Suppressor macrophage treated with lipopolysaccharide for 1 hour (primary cell): ENCODE measurements around the gene MS4A12.
A peak's percentile ranks its signal among the peaks of the same experiment; 100 is the strongest.
"Not testable (repeated sequence)": the region's sequence is repeated elsewhere in the genome, so short reads cannot be mapped to it uniquely, and the experiment has no call there.

Experiments
- DNase-seq, 3 donors: peaks; one replicate each; pipeline ENCODE4 v3.0.0-alpha.2; 2020 to 2022

MS4A12 gene, protein sequence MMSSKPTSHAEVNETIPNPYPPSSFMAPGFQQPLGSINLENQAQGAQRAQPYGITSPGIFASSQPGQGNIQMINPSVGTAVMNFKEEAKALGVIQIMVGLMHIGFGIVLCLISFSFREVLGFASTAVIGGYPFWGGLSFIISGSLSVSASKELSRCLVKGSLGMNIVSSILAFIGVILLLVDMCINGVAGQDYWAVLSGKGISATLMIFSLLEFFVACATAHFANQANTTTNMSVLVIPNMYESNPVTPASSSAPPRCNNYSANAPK

DNA sequence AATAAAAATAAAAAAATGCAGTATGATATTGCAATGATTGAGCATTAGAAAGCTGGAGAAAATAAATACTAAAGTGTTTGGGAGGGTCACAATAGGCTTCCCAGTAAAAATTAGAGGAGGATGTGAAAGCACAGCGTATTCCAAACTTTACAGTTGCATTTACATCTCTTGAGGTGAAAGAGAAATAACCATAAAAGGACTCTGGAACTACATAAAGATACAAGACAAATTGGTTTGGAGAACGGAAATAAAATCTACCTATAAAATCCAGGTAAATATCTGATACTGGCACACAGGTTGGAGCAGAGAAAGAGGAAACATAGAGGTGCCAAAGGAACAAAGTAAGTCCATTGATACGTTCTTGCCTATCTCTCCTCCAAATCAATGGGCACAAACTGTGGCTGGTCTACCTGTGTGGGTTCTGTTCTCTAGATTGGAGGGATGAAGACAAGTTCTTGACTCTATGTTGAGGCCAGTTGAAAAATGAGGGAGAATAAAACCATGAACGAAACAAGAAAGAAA lies at the start of gene MS4A12:
Gene MS4A12 (plus strand): TSS at position 291 of the 522 bp plus-strand sequence. CDS start 4,541 bp downstream, outside the sequence.
- DNase-seq = no peak

DNA sequence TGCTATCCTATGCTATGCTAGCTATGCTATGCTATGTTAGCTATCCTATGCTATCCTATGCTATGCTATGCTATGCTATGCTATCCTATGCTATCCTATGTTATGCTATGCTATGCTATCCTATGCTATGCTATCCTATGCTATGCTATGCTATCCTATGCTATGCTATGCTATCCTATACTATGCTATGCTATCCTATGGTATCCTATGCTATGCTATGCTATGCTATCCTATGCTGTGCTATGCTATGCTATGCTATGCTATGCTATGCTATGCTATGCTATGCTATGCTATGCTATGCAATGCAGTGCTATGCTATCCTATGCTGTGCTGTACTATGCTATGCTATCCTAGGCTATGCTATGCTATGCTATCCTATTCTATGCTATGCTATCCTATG lies 45.5 kb upstream of the MS4A12 start:
- no peak for DNase-seq

DNA sequence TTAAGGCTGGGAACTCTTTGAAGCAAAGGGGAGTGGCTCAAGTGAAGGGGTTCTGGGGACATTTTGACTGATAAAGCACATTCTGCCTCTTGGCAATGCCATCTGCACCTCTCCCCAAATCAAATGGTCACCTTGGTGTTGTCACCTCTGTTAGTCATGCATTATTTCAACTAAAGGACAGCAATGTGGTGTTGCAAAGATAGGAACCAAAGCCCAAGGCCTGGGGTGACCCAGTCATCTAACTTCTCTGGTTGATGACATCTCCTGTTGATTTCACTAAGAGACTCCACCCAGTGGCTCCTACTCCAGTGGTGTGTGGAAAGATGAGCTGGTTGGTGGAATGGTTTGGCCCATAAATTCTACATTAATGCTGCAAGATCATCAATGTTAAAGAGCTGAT lies 44.7 kb upstream of the MS4A12 start:
- peak; percentile 14 to 40 (median 26) for DNase-seq

DNA sequence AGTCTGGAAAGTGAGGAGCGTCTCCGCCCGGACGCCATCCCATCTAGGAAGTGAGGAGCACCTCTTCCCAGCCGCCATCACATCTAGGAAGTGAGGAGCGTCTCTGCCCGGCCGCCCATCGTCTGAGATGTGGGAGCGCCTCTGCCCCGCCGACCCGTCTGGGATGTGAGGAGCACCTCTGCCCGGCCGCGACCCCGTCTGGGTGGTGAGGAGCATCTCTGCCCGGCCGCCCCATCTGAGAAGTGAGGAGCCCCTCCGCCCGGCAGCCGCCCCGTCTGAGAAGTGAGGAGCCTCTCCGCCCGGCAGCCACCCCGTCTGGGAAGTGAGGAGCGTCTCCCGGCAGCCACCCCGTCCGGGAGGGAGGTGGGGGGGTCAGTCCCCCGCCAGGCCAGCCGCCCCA lies 41.4 kb upstream of the MS4A12 start:
- DNase-seq = not testable (repeated sequence)

DNA sequence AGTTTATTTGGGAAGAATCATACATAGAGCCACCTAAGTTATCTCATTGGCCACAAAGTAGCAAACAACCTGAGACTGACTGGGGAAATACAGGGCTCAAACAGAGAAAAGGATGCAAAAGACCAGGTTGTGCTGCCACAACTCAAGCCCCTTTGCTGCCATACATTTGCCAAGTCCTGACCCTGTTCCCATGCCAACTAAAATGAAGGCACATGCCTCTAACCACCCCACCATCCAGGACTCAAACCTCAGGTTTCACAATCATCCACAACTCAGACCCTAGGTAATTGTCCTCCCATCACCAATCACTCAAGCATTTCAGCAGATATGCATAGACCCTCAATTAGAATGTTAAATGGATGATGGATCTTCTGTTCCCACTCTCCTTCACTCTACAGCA lies 38.4 kb upstream of the MS4A12 start:
- no peak for DNase-seq

DNA sequence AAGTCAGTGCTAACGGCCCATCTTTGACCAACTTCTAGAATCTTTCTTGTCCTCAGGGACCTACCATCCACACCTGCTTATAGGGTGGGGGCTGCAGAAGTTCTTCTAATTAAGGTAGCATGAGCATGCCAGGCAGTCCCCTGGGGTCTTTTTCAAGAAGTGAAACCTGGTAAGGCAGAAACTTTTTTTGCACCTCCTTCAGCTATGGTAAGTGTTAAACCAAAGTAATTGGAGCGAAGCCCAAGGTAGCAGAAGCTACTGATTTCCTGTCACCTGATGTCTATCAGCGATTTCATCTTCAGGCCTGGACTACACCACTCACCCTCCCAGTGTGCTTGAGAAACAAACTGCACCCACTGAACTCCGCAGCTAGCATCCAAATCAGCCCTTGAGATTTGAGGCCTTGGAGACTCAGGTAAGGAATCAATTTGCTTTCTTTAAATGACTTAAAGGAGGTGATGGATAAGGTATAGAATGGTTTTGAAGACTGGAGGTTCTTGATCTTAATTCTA lies 37.0 kb upstream of the MS4A12 start, which contains the start of gene MS4A1:
Gene MS4A1 (plus strand): TSS at position 317 of the 512 bp plus-strand sequence. CDS start 6,528 bp downstream, outside the sequence.
- DNase-seq = no peak

DNA sequence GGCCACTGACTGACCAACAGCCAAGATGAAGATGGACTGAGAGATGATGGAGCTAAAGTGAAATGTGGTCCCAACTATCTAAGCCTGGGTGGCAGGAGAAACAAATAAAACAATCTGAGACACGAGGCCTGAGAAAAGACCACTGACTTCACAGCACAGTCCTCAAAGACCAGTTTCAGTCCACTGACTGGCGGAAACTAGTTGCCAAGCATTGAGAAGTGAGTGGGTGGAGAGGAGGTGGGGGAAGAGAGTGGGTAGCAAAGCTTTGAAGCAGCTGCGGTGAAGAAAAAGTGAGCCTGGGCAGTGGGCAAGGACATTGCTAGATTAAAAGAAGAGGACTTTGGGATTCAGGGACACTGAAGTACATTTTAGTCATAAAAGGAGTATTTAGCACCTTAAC lies 35.0 kb upstream of the MS4A12 start:
- no peak for DNase-seq

DNA sequence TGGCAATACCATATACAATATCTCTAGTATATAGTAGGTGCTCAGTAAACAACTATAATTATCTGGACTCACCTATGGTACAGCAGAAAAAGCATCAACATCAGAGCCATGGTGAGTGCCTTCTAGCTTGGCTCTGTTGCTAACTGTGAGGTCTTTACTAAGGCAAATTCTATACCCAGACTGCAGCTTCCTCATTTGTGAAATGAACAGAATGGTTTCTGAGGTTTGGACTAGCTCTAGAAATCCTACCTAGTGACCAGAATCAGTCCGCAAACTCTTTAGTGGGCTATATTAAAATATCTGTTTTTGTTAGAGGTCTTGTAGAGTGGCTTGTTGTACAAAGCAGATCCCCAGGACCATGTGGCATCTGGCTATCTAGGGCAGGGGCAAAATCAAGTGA lies 33.2 kb upstream of the MS4A12 start:
- no peak for DNase-seq

DNA sequence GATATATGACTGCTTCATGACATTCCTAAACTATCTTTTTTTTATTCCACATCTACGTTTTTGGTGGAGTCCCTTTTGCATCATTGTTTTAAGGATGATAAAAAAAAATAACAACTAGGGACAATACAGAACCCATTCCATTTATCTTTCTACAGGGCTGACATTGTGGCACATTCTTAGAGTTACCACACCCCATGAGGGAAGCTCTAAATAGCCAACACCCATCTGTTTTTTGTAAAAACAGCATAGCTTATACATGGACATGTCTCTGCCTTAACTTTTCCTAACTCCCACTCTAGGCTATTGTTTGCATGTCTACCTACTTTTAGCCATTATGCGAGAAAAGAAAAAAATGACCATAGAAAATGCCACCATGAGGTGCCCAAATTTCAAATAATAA lies 23.7 kb upstream of the MS4A12 start:
- DNase-seq = no peak

DNA sequence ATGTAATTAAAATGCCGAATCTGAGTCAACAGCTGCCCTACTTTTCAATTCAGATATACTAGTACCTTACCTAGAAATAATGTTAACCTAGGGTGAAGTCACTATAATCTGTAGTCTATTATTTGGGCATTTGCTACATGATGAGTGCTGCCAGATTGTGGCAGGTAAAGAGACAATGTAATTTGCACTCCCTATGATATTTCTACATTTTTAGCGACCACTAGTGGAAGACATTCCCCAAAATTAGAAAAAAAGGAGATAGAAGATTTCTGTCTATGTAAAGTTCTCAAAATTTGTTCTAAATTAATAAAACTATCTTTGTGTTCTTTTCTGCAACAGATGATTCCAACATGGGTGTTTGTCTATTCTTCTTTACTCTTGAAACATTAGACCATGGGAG lies 22.9 kb upstream of the MS4A12 start:
- DNase-seq = no peak

DNA sequence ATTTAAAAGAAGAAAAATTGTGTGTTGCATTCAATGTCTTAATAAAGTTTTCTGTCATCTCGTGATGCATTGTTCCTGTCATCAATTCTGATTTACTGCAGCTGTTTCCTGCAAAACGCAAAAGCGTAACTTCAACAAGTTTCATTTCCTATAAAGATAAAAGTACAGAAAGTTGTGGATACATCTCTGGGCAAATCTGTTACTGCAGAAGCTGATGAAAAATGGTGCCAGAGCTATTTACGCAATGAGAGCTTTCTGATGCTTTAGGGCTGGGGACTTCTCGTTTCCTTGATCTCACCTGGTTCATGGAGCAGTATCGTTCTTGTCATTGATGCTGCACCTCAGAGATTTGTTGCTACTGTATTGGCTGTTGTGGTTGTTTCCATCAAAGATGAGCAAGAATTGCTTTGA lies 15.5 kb upstream of the MS4A12 start:
- peak; percentile 39 to 66 (median 65) for DNase-seq

DNA sequence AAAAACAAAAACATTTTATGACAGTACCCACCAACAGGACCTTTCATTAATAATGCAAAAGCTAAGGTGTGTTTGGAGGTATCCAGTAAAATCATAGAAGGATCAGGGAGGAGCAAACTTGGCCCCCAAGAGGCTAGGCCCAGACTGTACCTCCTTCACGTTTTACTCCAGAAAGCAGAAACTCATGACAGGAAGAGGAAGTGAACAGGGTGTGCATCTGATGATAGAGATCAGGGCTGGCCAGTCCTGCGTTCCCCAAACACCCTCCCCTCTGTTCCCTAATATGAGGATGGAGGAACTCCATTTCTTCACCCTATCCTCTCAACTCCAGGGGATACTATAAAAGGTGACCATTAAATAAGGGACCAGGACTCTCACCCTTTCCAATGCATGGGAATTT lies 10.2 kb upstream of the MS4A12 start:
- DNase-seq = peak; percentile 25 to 39 (median 27)

DNA sequence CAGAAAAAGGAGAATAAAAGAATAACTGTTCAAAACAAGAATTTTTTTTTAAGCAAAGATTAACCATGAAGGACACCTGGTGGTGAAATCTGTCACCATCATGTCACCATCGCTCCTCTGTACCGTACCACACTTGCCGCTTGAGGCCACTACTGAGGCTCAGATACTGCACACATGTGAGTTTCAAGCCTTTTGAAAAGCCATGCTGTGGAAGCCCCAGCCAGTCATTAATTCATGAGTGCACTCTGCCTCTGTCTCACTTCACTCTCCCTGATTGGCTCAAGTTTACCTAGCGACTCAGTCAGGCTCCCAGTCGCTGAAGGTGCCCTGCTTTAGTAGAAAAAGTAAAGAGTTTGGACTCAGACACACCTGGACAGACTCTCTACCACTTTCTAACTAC lies 6.6 kb upstream of the MS4A12 start:
- DNase-seq = peak; percentile 58 to 66 (median 59)

DNA sequence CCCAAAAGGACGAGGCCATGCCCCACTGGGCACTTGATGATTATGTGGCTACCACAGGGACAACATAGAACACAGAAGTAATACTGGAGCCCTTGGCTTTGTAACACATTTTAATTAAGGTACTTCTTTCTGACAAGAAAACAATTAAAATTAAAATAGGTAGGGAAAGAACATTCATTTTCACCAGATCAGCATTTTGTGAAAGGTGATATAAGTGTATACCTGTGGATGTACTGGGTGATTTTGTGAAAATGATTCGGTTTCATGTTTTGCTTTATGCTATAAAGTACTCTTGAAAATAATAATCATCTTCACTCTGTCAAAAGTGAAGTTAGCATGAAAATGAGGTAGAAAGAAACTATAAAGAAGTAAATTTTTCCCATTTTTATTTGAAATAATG lies 876 bp downstream of the MS4A12 start:
- DNase-seq = no peak

DNA sequence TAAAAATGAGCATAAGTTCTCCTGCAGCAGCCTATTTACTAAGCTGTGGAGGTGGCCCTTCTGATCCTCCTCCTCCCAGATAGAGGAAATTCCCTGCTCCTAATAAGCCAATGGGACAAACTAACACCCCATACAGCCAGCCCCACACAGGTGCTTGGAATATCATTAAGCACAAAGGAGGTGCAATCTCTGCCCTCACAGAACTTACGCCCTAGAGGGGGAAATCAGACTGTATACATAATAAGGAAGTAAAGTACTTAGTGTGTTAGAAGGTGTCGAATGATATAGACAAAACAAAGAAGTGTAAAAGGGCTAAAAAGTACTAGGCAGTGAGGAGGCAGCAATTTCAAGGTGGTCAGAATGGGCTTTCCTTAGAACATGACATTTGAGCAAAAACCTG lies 5.8 kb downstream of the MS4A12 start:
- peak in 2 of 3 donors; percentile 29 to 31 for DNase-seq

DNA sequence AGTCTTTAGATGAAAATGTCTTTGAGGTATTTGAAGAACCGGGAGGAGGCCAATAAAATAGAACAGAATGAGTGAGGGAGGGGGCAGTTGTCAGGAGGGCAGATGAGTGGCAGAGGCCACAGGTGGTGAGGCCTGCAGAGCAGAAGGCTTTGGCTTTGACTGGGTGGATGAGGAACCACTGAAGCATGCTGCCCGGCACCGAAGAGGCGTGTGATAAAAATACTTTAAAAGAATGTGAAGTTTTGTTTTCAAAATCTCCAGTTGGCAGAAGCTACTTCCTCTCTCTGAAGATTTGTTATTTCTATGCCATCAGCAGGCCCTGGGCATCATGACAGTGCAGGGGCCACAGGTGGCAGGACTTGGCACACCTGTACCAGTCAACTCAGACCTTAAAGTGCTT lies 6.3 kb downstream of the MS4A12 start:
- peak; percentile 25 to 71 (median 68) for DNase-seq

DNA sequence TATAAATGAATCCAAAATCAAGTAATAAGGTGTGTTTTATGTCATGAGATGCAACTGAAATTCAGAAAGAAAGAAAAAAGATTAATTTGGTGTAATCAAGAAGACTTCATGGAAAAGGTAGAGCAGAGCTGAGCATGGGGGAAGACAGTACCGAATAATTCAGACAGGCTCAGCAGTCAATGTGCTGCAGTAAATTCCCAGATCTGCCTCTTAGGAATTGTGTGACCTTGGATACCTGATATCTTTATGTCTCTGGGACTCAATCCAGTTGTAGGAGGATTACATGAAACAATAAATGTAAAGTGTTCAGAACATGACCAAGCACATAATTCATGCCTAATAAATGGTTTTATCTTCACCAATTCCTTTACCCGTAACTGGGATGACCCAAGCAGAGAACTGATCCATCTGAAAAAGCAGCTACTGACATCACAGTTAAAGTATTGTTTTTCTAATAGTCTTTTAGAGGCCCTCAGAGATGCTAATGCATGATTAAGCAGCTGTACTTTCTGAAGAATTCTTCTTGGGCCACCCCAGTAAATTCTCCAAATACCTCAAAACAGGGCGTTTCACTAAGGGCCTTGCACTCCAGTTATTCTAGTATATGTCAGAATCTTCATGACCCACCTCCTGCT lies 7.8 kb downstream of the MS4A12 start:
- no peak for DNase-seq

DNA sequence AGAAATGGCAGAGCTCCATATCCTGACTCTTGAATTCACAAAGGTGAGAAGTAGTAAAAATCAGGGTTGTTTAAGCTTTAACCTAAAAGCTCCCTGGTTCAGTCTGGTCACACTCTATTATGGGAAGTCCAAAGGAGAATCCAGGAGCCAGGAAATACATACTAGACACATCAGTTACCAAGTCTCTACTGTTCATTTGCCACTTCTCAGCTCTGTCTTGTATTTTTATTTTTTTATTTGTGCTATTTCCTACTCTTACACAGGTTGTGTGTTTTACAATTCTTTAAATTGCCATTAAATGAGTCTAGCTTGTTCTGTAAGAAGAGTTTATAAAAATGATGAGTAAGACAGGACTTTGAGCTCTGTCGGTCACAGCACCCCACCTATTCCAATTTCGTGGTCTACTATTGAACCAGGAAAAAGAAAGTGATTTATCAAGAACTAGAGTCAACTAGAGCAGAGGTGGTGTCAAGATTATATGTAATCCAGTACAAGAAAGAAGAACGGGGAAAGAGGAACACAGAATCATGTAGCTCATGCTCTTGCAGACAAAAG lies 9.7 kb downstream of the MS4A12 start:
- peak in 1 of 3 donors; percentile 22 for DNase-seq

DNA sequence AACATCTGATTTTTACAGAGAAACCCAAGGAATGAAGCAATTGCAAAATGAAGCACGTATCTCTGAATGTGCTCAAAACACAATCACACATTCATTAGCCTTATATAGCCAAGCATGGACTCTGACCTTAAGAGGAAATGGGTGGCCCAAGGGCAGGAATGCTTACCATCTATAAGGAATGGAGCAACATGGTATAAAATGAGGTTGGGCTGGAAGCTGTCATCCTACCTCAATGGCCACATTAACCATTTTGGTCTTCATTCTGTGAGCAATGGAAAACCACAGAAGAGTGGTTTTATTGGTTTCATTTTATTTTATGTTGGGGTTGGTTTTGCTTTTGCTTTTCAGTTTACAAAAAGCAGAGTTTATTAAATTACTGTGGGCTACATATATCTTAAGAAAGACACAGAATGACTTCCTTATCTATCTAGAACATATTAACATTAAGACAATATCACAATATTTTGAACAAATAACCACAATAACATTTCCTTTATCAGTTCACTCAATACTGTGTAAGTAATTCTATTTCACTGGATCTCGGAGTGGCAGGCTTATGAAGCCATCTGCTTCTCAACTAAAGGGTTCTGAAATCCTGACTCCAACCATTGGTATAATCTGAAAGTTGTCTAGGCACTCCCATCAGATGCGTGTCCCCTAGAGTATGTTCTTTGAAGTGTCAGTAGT lies 11.8 kb downstream of the MS4A12 start:
- DNase-seq = no peak

DNA sequence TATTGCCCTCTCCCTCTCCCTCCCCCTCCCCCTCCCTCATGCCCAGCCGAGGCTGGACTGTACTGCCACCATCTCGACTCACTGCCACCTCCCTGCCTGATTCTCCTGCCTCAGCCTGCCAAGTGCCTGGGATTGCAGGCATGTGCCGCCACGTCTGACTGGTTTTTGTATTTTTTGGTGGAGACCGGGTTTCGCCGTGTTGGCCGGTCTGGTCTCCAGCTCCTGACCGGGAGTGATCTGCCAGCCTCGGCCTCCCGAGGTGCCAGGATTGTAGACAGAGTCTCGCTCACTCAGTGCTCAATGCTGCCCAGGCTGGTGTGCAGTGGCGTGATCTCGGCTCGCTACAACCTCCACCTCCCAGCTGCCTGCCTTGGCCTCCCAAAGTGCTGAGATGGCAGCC lies 17.0 kb downstream of the MS4A12 start:
- not testable (repeated sequence) for DNase-seq

DNA sequence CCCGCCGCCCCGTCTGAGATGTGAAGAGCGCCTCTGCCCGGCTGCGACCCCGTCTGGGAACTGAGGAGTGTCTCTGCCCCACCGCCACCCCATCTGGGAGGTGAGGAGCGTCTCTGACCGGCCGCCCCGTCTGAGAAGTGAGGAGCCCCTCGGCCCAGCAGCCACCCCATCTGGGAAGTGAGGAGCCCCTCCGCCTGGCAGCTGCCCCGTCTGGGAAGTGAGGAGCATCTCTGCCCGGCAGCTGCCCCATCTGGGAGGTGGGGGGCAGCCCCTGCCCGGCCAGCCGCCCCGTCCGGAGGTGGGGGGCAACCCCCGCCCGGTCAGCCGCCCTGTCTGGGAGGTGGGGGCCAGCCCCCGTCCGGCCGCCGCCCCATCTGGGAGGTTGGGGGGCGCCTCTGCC lies 17.6 kb downstream of the MS4A12 start:
- DNase-seq = not testable (repeated sequence)

DNA sequence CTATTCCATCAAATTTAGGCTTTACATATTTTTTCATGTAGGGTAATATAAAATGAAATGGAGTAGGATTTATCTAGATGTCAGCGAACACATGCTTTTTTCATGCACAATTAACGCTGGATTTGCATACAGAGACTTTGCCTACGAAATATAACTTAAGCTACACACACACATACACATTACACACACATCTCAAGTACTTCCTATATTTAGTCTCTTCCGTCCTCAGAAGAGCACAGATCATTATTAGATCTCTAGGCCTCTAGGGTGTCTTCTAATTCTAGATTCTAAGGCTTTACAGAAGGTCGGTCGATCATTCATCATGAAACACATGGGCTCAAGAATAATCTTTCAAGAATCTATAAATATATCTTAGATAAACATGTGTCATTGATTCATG lies 18.8 kb downstream of the MS4A12 start:
- DNase-seq = no peak

DNA sequence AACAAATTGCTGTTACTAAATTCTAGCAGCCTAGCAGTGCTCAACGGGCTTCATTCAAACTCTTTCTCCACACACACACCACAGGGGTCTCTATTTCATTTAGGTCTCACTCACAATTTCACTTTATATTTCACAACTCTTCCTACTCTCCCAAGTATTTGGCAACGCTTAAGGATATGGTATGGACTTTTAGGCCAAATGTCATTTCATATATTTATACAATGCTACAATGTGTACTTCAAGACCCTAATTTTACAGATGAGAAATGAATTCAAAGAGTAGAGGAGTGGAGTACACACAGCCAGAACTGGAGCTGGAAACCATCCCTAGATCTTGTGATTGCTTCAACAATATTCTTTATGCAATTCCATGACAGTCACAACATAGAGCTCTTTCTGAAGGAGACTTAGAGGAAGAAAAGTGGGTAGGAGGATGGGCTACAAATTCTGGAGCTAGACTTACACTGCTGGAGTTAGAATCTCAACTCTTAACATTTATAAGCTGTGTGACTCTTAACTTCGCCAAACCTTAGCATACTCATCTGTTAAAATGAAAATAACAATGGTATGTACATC lies 20.2 kb downstream of the MS4A12 start:
- DNase-seq = no peak
